ENCODE data around the gene ATP10A.

DNA sequence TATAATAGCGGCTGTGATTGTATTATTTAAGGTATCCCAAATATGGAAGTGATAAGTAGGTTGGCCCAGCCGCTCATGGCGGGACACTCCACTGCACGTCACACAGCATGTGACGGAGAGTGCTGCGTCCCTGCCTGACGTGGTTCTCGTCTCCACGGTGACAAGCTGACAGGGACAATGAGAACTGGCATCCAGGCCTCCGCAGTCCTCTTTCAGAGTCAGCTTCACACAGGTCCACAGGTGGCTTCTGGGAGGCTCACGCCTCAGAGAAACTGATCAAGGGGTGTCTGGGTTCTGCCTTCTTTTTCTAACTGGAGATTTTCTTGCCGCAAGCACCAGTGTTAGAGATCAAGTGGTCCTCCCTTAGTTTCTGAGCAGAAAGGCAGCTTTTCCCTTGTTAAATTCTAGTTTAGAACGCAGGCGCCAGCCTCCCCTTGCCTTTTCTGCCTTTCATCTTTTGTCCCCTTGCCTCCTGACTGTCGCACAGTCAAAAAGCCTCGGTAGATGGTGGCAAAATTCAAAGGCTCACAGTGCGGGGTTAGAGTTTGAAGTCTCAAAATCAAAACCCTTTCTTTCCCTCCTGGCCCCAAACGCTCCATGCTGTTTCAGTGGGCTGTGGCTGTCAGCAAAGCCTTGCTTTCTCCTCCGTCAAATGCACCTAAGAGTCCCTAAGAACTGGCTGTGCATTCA, 120.9 kb downstream of the ATP10A start:
- TF ChIP-seq, protein P1, sequence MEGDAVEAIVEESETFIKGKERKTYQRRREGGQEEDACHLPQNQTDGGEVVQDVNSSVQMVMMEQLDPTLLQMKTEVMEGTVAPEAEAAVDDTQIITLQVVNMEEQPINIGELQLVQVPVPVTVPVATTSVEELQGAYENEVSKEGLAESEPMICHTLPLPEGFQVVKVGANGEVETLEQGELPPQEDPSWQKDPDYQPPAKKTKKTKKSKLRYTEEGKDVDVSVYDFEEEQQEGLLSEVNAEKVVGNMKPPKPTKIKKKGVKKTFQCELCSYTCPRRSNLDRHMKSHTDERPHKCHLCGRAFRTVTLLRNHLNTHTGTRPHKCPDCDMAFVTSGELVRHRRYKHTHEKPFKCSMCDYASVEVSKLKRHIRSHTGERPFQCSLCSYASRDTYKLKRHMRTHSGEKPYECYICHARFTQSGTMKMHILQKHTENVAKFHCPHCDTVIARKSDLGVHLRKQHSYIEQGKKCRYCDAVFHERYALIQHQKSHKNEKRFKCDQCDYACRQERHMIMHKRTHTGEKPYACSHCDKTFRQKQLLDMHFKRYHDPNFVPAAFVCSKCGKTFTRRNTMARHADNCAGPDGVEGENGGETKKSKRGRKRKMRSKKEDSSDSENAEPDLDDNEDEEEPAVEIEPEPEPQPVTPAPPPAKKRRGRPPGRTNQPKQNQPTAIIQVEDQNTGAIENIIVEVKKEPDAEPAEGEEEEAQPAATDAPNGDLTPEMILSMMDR (IDR thresholded peaks at IDR 0.05) = no peak
- TF ChIP-seq POLR2AphosphoS5 (IDR thresholded peaks at IDR 0.05) = no peak
- TF ChIP-seq POLR2A (IDR thresholded peaks at IDR 0.05) = no peak

Measured in stomach (tissue), 4 donors.